Upper lobe of left lung (tissue), 6 donors: ENCODE results near the gene EML5. TPM values are rescaled to one million over a fixed set of nuclear protein-coding genes. Genes with fewer than 3 reads are reported as not detected.

Source experiments
- ATAC-seq, 2 donors: fragments of 200-7000 bp; cut with Tn5 transposase; one replicate each; pipeline ENCODE4 v1.9.1; 2022; ENCODE audit warnings: mild to moderate bottlenecking in 2 of 2, moderate library complexity in 2 of 2; ENCODE audit not compliant: low FRiP score in 2 of 2
- DNase-seq, 2 donors: peaks; one replicate each; pipeline ENCODE4 v3.0.0-alpha.2; 2019 to 2020
- H3K27ac ChIP-seq, 4 donors: fragments of 200-600 bp; sonication (generic); one replicate each; pipeline ENCODE4 v1.5.1; 2016 to 2019
- H3K27me3 ChIP-seq, 4 donors: fragments of 200-600 bp; sonication (generic); one replicate each; pipeline ENCODE4 v1.5.1; 2017 to 2019
- H3K36me3 ChIP-seq, 4 donors: fragments of 200-600 bp; sonication (generic); one replicate each; pipeline ENCODE4 v1.5.1; 2016 to 2019
- H3K4me1 ChIP-seq, 4 donors: fragments of 200-600 bp; sonication (generic); one replicate each; pipeline ENCODE4 v1.5.1; 2018 to 2019
- H3K4me3 ChIP-seq, 4 donors: fragments of 200-600 bp; sonication (generic); one replicate each; pipeline ENCODE4 v1.5.1; 2017 to 2019; ENCODE audit warnings: mild to moderate bottlenecking in 2 of 4, moderate library complexity in 1 of 4
- H3K9me3 ChIP-seq, 4 donors: fragments of 200-600 bp; sonication (generic); one replicate each; pipeline ENCODE4 v1.5.1; 2018 to 2019
- EP300 ChIP-seq, 4 donors: sonication (generic); formaldehyde crosslinking; IDR thresholded peaks; one replicate each; pipeline ENCODE4 v1.5.1; 2017; ENCODE audit warnings: antibody characterized with exemption in 4 of 4, control low read depth in 2 of 4
- POLR2A ChIP-seq, 4 donors: fragments of 450-650 bp; IDR thresholded peaks; one replicate each; pipeline ENCODE4 v1.5.1; 2016 to 2017; ENCODE audit warnings: antibody characterized with exemption in 4 of 4, mild to moderate bottlenecking in 2 of 4
- POLR2AphosphoS5 ChIP-seq, 2 donors: sonication (generic); formaldehyde crosslinking; IDR thresholded peaks; one replicate each; pipeline ENCODE4 v1.5.1; 2017; ENCODE audit warnings: antibody characterized with exemption in 2 of 2
- WGBS, 2 donors: methylation state at CpG; one replicate each; pipeline ENCODE4 v1.1.5; 2017 to 2018; 5-methylcytosine and 5-hydroxymethylcytosine counted together
- total RNA-seq, 6 donors: library from RNA; depleted of rRNA in 4 of 6; stranded (reverse); fragments of >200 nt in 4 of 6; gene quantifications; one replicate each; pipeline versions ENCODE4 v1.1.0 to v1.2.1, GENCODE V29; 2016 to 2021
- TF ChIP-seq, protein P1 (sequence below), 6 experiments: fragments of 450-650 bp in 4 of 6; fragments of 200-600 bp in 2 of 6; sonication (generic) in 2 of 6; IDR thresholded peaks; one replicate each; pipeline ENCODE4 v1.5.1; 2016 to 2019; ENCODE audit warnings: antibody characterized with exemption in 6 of 6
- donor health status: DM: no; HTN: no; CAD: no; lungs with moderate emphysema.
- donor health status: DM: no; HTN: yes; CAD: no; lungs with severe emphysema.

Gene EML5
- total RNA-seq, 6 donors from 2014 or later, result 0.98 to 10.5 (median 3.3) TPM

DNA sequence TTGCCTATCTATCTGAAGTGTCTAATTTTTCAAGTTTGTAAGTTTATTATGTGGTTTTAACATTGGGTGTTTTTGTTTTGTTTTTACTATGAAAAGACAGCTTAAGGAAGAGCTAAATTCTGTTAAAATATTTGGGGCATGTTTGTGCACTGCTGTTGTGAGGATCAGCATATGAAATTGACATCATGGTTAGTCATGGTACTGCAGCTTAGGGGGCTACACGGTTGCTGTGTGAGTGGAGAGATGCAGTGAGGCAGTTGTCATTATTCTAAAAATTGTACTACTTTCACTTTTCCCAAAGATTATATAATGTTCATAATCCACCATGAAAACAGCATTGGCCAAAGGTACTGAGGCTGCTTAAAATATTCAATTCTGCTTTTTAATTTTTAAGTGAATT lies 180.9 kb downstream of the EML5 start:
- Histone ChIP-seq H3K9me3 (no peaks in the 10 kb centered on the region), H3K4me1 (peaks cover 0 to 3% (median 0%) of the 10 kb centered on the region in 4 donors), H3K27me3 (no peaks in the 10 kb centered on the region), H3K4me3 (no peak overlapping the region), H3K36me3 (peaks cover 19 to 70% (median 50%) of the 10 kb centered on the region in 4 donors), H3K27ac (no peak overlapping the region)
- DNase-seq (no peak), ATAC-seq (no peak)
- TF ChIP-seq POLR2A (IDR thresholded peaks at IDR 0.05) (no peak), EP300 (IDR thresholded peaks at IDR 0.05) (no peak), POLR2AphosphoS5 (IDR thresholded peaks at IDR 0.05) (no peak)
- TF ChIP-seq, protein P1, sequence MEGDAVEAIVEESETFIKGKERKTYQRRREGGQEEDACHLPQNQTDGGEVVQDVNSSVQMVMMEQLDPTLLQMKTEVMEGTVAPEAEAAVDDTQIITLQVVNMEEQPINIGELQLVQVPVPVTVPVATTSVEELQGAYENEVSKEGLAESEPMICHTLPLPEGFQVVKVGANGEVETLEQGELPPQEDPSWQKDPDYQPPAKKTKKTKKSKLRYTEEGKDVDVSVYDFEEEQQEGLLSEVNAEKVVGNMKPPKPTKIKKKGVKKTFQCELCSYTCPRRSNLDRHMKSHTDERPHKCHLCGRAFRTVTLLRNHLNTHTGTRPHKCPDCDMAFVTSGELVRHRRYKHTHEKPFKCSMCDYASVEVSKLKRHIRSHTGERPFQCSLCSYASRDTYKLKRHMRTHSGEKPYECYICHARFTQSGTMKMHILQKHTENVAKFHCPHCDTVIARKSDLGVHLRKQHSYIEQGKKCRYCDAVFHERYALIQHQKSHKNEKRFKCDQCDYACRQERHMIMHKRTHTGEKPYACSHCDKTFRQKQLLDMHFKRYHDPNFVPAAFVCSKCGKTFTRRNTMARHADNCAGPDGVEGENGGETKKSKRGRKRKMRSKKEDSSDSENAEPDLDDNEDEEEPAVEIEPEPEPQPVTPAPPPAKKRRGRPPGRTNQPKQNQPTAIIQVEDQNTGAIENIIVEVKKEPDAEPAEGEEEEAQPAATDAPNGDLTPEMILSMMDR (IDR thresholded peaks at IDR 0.05), result no peak
- WGBS, 2 donors, result 43 to 82% methylated on average over 1 of the region's 1 CpG

DNA sequence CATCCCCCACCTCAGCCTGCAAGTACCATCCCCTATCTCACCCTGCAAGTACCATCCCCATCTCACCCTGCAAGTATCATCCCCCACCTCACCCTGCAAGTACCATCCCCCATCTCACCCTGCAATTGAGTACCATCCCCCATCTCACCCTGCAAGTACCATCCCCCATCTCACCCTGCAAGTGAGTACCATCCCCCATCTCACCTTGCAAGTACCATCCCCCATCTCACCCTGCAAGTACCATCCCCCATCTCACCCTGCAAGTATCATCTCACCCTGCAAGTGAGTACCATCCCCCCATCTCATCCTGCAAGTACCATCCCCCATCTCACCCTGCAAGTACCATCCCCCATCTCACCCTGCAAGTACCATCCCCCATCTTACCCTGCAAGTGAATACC lies 184.9 kb downstream of the EML5 start:
- H3K27ac ChIP-seq, result no peak overlapping the region
- no peak overlapping the region for H3K4me3 ChIP-seq
- DNase-seq (no peak), ATAC-seq (no peak)
- H3K27me3 ChIP-seq, result no peaks in the 10 kb centered on the region
- H3K9me3 ChIP-seq, result no peaks in the 10 kb centered on the region
- TF ChIP-seq EP300 (IDR thresholded peaks at IDR 0.05), result no peak
- no peak for TF ChIP-seq POLR2A (IDR thresholded peaks at IDR 0.05)
- no peak for TF ChIP-seq POLR2AphosphoS5 (IDR thresholded peaks at IDR 0.05)
- TF ChIP-seq, protein P1 (IDR thresholded peaks at IDR 0.05), result no peak
- H3K36me3 ChIP-seq, result peaks cover 25 to 99% (median 76%) of the 10 kb centered on the region in 4 donors
- no peaks in the 10 kb centered on the region for H3K4me1 ChIP-seq

DNA sequence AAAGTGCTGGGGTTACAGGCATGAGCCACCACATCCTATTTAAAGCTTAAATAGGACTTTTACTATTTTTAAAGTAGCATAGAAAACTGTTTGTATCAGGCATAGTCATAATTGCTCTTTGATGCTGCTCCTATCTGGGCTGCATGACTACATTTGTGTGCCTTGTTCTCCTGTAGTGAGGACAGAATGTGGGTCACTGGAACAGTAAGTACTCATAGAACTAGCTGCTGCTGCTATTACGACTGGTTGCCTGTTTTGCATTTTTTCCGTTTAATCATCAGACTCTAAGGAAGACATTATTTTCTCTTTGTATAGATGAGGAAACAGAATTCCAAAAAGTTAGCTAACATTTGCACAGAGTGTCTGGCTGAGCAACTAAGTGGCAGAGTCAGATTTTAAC lies 187.2 kb downstream of the EML5 start:
- no peak for ATAC-seq
- no peak for TF ChIP-seq EP300 (IDR thresholded peaks at IDR 0.05)
- TF ChIP-seq POLR2A (IDR thresholded peaks at IDR 0.05), result no peak
- TF ChIP-seq POLR2AphosphoS5 (IDR thresholded peaks at IDR 0.05), result no peak
- TF ChIP-seq, protein P1 (IDR thresholded peaks at IDR 0.05), result no peak

DNA sequence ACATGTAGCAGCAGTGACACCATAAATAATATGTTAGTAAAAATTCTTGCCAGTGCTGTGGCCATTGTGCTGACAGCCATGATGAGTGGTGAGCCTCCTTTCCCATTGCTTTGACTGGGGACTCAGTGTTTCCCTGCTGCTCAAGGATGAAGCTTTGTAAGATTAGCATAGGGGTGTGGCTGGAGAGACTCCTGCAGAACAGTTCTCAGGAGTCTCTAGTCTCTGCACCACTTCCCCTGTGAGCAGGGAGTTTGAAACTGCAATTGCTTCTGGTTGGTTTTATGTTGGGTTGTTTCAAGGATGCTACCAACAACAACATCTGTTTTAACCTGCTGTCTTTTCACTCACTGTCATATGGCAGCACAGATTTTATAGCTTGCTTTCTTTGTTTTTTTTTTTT lies 188.5 kb downstream of the EML5 start:
- Histone ChIP-seq H3K27ac (no peak overlapping the region), H3K36me3 (peaks cover 18 to 100% (median 63%) of the 10 kb centered on the region in 4 donors), H3K4me3 (no peak overlapping the region), H3K9me3 (no peaks in the 10 kb centered on the region), H3K27me3 (no peaks in the 10 kb centered on the region), H3K4me1 (peaks cover 0 to 13% (median 0%) of the 10 kb centered on the region in 4 donors)
- no peak for DNase-seq
- no peak for ATAC-seq
- TF ChIP-seq, protein P1 (IDR thresholded peaks at IDR 0.05), result no peak
- no peak for TF ChIP-seq EP300 (IDR thresholded peaks at IDR 0.05)
- TF ChIP-seq POLR2A (IDR thresholded peaks at IDR 0.05), result no peak
- no peak for TF ChIP-seq POLR2AphosphoS5 (IDR thresholded peaks at IDR 0.05)

More for the DNA sequence above, 187.2 kb downstream of the EML5 start:
- no peak for DNase-seq
- H3K27me3 ChIP-seq, result no peaks in the 10 kb centered on the region
- H3K4me3 ChIP-seq, result no peak overlapping the region
- peaks cover 24 to 100% (median 68%) of the 10 kb centered on the region in 4 donors for H3K36me3 ChIP-seq
- peaks cover 0 to 13% (median 0%) of the 10 kb centered on the region in 4 donors for H3K4me1 ChIP-seq
- H3K9me3 ChIP-seq, result no peaks in the 10 kb centered on the region
- H3K27ac ChIP-seq, result no peak overlapping the region
- WGBS, 2 donors, result 88 to 93% methylated on average over 2 of the region's 2 CpGs

DNA sequence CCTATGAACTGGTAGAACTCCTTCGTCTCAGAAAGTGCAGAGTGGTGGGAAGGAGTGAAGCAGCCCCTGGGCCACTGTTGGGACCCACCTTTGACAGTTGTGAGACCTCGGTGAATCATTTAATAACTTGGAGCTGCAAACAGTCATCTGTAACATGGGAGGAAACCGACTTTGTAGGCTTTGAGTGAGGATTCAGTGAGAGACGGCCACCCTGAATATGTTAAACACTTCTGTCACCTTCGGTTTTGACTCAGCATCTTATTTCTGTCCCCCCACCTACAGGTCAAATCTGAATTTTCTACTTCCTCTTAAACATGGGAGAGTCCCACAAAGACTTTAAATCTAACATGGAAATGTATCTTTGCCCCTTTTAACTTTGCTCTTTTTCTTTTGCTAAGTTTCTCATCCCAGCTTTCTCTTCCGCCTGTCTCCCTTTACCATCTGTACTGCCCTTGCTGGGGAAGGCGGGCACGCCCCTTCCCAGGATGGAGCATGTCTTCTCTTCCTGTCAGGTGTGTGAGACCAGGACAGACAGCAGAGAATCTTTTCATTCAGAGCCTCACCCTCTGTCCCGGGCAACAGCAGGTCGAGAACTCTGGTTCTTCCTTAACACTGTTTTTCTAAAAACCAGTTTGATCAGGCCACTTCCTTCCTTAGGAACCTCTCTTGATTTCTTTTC lies 192.9 kb downstream of the EML5 start:
- Histone ChIP-seq H3K9me3 (no peaks in the 10 kb centered on the region), H3K27me3 (no peaks in the 10 kb centered on the region), H3K4me3 (no peak overlapping the region), H3K36me3 (peaks cover 11 to 94% (median 55%) of the 10 kb centered on the region in 4 donors), H3K27ac (no peak overlapping the region), H3K4me1 (peaks cover 0 to 13% (median 0%) of the 10 kb centered on the region in 4 donors)
- TF ChIP-seq EP300 (IDR thresholded peaks at IDR 0.05), result no peak
- TF ChIP-seq, protein P1 (IDR thresholded peaks at IDR 0.05), result no peak
- TF ChIP-seq POLR2A (IDR thresholded peaks at IDR 0.05), result no peak
- no peak for TF ChIP-seq POLR2AphosphoS5 (IDR thresholded peaks at IDR 0.05)
- WGBS, 2 donors, result 76 to 82% methylated on average over 10 of the region's 10 CpGs
- ATAC-seq (no peak), DNase-seq (no peak)
